SJSA1 (cell line): ENCODE measurements around the gene PTPRD. TPM values are rescaled to one million over a fixed set of nuclear protein-coding genes. Genes with fewer than 3 reads are reported as not detected.

Experiments
- DNase-seq, 2 experiments: peaks; one replicate each; pipeline ENCODE4 v3.0.0-alpha.2; 2015 to 2020; ENCODE audit warnings: low spot score in 2 of 2, low read depth in 1 of 2
- H3K27ac ChIP-seq: fragments of 250-450 bp; sonication (Bioruptor Pico); 2 replicates; pipeline ENCODE4 v1.5.1; 2020; ENCODE audit warnings: mild to moderate bottlenecking, moderate library complexity
- H3K27me3 ChIP-seq: fragments of 250-450 bp; sonication (Bioruptor Pico); replicated peaks from 2 replicates; pipeline ENCODE4 v1.5.1; 2020; ENCODE audit warnings: mild to moderate bottlenecking, moderate library complexity
- H3K36me3 ChIP-seq: fragments of 250-450 bp; sonication (Bioruptor Pico); 2 replicates; pipeline ENCODE4 v1.5.1; 2020; ENCODE audit warnings: mild to moderate bottlenecking
- H3K4me1 ChIP-seq: fragments of 250-450 bp; sonication (Bioruptor Pico); replicated peaks from 2 replicates; pipeline ENCODE4 v1.6.1; 2021; ENCODE audit warnings: mild to moderate bottlenecking
- H3K4me3 ChIP-seq: fragments of 250-450 bp; sonication (Bioruptor Pico); 2 replicates; pipeline ENCODE4 v1.5.1; 2020; ENCODE audit warnings: mild to moderate bottlenecking
- H3K9me3 ChIP-seq: fragments of 250-450 bp; sonication (Bioruptor Pico); replicated peaks from 2 replicates; pipeline ENCODE4 v1.5.1; 2020; ENCODE audit warnings: mild to moderate bottlenecking
- total RNA-seq: library from RNA; depleted of rRNA; stranded (reverse); fragments of >200 nt; shearing (Covaris generic); gene quantifications from 2 replicates; pipeline ENCODE4 v1.2.3, GENCODE V29; 2014

Gene PTPRD
- total RNA-seq, 1 experiment from 2014 or later: not detected

DNA sequence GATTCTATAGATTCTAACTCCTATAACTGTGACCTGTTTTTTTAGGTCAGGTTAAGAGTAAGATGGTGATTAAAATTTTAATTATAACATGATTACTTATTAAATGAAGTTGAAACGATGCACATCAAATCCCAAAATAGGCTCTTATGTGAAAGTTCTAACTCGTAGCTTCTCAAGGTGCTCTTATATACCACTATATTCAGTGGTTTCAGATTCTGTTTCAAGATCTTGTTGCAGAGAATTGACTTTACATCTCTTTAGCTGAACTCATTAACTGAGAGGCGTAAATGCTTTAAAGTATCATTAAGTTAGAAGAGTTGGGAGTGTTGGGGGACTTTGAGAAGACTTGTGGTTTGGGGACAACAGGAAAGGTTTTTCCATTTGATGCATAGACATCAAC lies 1399.8 kb downstream of the PTPRD start:
- H3K4me3 ChIP-seq: no peak overlapping the region
- H3K9me3 ChIP-seq: no peaks in the 10 kb centered on the region
- H3K27ac ChIP-seq: no peak overlapping the region
- H3K36me3 ChIP-seq: no peaks in the 10 kb centered on the region
- DNase-seq: no peak
- no peaks in the 10 kb centered on the region for H3K4me1 ChIP-seq
- no peaks in the 10 kb centered on the region for H3K27me3 ChIP-seq

DNA sequence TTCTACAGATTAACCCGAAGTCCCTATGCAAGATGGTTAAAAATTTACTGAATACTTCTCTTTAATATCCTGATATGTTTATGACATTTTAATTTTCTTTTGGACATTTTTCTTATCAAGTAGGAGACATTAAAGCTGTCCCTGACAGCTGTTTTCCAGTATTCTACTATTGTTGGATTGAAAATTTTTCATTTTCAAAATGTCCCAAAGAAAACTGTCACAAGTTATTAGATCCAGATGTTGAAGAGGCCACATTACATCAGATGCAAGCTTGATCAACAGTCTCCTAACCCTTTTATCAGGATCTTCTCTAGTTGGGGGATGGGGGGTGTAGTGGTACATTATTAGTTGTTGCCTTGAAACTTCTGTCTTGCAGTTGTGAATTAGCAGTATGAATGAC lies 1410.5 kb downstream of the PTPRD start:
- H3K27me3 ChIP-seq: no peaks in the 10 kb centered on the region
- no peak overlapping the region for H3K27ac ChIP-seq
- H3K4me1 ChIP-seq: no peaks in the 10 kb centered on the region
- DNase-seq: no peak
- H3K4me3 ChIP-seq: no peak overlapping the region
- H3K36me3 ChIP-seq: no peaks in the 10 kb centered on the region
- no peaks in the 10 kb centered on the region for H3K9me3 ChIP-seq

DNA sequence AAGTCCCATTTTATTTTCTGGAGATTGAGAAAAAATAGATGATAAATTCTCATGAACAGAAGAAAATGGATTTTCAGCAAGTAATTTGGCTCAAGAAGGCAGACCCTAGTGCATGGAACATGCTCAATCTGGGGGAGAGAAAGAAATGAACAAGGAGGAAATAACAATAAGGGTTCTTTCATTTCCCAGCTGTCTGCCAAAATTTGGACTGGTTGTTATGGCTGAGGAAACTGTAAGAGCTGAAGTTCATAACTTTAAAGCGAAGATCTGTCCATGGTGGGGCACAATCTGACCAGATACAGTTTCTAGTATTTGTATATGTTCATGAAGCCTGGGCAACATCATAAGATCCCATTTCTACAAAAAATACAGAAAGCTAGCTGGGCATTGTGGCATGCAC lies 1426.7 kb downstream of the PTPRD start:
- H3K27ac ChIP-seq: no peak overlapping the region
- H3K9me3 ChIP-seq: no peaks in the 10 kb centered on the region
- DNase-seq: no peak
- H3K27me3 ChIP-seq: no peaks in the 10 kb centered on the region
- no peaks in the 10 kb centered on the region for H3K36me3 ChIP-seq
- no peaks in the 10 kb centered on the region for H3K4me1 ChIP-seq
- H3K4me3 ChIP-seq: no peak overlapping the region

DNA sequence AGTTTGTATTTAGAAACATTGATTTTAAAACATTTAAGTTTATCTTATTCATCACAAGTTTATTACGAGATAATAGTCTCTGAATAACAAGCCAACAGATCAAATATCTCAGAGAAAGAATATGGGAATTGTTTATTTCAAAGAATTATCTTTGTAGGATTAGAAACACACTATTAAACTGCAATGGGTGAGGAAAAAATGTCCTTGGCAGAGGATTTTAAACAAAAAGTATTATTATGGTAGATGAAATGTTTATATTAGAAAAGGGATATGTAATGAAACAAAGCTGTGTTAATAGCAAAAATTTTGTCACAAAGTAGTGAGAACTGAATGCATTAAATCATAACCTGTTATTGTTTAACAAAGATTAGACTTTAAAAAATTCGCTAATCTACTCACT lies 1430.4 kb downstream of the PTPRD start:
- no peak overlapping the region for H3K4me3 ChIP-seq

DNA sequence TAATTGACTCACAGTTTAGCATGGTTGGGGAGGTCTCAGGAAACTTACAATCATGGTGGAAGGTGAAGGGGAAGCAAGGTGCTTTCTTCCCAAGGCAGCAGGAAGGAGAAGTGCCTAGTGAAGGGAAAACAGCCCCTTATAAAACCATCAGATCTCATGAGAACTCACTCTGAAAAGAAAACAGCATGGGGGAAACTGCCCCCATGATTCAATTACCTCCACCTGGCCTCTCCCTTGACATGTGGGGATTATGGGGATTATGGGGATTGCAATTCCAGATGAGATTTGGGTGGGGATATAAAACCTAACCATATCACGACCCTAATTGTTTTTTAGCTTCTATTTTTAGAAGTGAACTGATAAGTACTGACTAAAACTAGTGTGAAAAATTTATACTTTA lies 1435.7 kb downstream of the PTPRD start:
- Histone ChIP-seq H3K9me3 (no peaks in the 10 kb centered on the region), H3K27ac (no peak overlapping the region), H3K4me1 (no peaks in the 10 kb centered on the region), H3K36me3 (no peaks in the 10 kb centered on the region), H3K27me3 (no peaks in the 10 kb centered on the region), H3K4me3 (no peak overlapping the region)
- no peak for DNase-seq

More for the DNA sequence above, 1430.4 kb downstream of the PTPRD start:
- no peaks in the 10 kb centered on the region for H3K36me3 ChIP-seq
- H3K27me3 ChIP-seq: no peaks in the 10 kb centered on the region
- H3K9me3 ChIP-seq: no peaks in the 10 kb centered on the region
- H3K27ac ChIP-seq: no peak overlapping the region
- DNase-seq: no peak
- H3K4me1 ChIP-seq: no peaks in the 10 kb centered on the region

DNA sequence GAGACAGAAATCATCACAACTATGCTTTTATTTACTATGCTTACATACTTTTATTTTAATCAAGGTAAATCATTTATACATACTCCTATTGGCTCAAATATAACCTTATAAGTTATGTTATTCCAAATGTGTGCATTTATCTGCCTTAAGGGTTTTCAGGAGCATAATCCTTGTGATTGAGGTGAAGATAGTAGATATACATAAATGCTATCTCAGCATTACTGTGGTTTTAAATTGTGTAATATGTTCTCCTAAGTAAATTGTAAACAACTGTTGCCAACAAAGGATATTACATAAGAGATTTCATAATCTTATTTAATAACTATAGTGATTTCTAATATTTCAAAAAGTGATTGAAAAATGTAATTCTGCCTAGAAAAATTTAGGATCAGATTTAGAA lies 1438.4 kb downstream of the PTPRD start:
- Histone ChIP-seq H3K9me3 (no peaks in the 10 kb centered on the region), H3K4me3 (no peak overlapping the region), H3K27ac (no peak overlapping the region), H3K27me3 (no peaks in the 10 kb centered on the region), H3K4me1 (no peaks in the 10 kb centered on the region), H3K36me3 (no peaks in the 10 kb centered on the region)
- no peak for DNase-seq

DNA sequence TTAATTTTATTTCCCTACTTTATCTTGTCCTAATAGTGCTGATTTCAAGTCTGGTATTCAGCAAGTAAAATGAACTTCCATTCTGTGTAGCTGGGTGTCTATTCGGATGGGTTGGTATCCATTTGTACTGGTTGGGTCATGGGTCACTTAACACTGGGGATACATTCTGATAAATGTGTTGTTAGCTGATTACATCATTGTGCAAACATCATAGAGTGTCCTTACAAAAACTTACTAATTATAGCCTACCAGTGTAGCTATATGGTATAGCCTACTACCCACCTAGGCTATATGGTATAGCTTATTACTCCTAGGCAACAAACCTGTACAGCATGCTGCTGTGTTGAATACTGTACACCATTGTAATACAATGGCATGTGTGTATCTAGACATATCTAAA lies 1439.5 kb downstream of the PTPRD start:
- Histone ChIP-seq H3K9me3 (no peaks in the 10 kb centered on the region), H3K4me1 (no peaks in the 10 kb centered on the region), H3K27me3 (no peaks in the 10 kb centered on the region), H3K36me3 (no peaks in the 10 kb centered on the region), H3K27ac (no peak overlapping the region), H3K4me3 (no peak overlapping the region)
- DNase-seq: no peak

DNA sequence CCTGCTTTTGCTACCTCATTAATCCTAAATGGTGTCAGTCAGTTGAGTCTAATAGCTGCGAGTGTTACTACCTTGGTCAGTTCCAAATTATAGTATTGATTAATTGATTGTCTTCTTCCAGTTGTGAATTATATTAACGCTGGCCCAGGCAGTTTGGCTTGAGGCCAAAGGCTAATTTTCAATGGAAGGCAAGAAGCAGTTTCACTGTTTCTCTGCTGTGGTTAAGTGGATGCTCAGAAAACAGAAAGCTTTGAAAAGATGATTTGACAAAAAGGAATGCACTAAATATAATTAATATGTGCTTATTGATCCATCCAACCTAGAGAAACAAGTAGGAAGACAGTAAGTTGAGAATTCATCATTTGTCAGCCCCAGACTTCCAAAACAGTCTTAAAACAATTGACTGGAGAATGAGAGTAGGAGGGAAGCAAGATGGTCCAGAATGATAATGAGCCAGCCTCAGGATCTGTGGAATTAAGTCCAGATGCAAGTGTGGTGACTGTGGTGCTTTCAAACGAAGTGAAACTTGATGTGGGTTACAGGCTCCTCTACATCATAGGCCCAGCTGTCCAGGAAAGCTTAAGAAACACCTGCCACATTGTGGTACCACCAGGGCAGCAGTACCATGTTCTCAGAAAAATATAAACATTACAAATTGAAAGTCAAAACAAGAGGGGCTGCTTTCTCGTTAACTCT lies 1442.2 kb downstream of the PTPRD start:
- DNase-seq: no peak
- Histone ChIP-seq H3K9me3 (no peaks in the 10 kb centered on the region), H3K4me3 (no peak overlapping the region), H3K27me3 (no peaks in the 10 kb centered on the region), H3K27ac (no peak overlapping the region), H3K36me3 (no peaks in the 10 kb centered on the region), H3K4me1 (no peaks in the 10 kb centered on the region)

DNA sequence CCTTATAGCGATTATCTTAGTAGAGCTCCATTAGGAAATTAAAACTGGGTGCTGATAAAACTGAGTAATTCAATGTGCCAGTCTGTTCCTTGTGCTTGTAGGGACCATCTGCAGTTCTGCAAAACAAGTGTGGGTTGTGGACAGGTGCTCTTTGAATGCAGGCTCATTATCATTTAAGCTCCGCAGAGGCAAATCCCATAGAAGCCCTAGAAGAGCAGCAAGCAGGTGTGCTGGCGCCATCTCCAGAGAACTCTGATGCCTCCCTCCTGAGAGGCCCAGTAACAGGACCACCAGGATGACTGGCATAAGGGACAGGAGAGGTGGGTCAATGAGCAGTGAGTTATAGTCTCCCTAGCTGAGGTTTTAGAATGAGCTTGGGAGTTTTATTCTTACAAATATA lies 1470.8 kb downstream of the PTPRD start:
- H3K9me3 ChIP-seq: no peaks in the 10 kb centered on the region
- H3K36me3 ChIP-seq: no peaks in the 10 kb centered on the region
- H3K4me1 ChIP-seq: no peaks in the 10 kb centered on the region
- DNase-seq: no peak
- H3K27me3 ChIP-seq: no peaks in the 10 kb centered on the region
- no peak overlapping the region for H3K4me3 ChIP-seq
- no peak overlapping the region for H3K27ac ChIP-seq

DNA sequence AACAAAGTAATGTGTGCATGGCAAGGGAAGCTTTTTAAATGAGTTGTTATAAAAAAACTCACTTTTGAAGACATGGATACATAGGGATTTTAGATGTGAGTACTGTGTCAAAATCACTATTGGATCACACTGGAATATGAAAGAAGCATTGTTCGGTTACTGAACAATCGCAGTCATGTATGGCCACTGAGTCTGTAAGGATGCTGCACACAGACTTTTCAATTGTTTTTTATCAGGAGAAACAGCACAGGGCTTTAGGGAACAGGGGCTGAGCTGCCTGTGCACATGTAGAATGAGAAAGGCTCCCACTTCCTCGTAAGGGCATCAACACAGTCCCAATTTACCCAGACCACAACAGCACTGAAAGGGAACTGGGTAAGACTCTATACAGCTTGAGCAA lies 1479.3 kb downstream of the PTPRD start:
- Histone ChIP-seq H3K4me3 (no peak overlapping the region), H3K27me3 (no peaks in the 10 kb centered on the region), H3K4me1 (no peaks in the 10 kb centered on the region), H3K36me3 (no peaks in the 10 kb centered on the region), H3K9me3 (no peaks in the 10 kb centered on the region), H3K27ac (no peak overlapping the region)
- DNase-seq: no peak

DNA sequence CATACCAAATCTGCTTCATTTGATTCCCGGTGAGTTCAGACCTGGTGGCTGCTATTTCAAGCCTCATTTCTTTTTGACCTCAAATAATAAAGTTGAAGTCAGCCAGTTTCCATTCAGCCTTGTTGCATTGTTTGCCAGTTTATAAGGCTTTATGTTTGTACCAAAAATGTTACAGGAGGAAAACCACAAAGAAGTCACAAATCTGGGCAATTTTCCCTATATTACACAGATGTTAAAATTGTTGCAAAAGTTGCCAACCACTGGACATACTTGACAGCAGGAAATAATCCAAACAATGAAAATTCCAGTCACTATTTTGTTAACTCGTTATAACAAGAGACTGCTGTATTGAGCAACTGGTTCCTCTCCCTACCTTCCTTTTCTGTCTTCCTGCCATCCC lies 1488.2 kb downstream of the PTPRD start:
- no peaks in the 10 kb centered on the region for H3K36me3 ChIP-seq
- H3K4me1 ChIP-seq: no peaks in the 10 kb centered on the region
- no peak overlapping the region for H3K27ac ChIP-seq
- H3K9me3 ChIP-seq: no peaks in the 10 kb centered on the region
- H3K27me3 ChIP-seq: no peaks in the 10 kb centered on the region
- no peak overlapping the region for H3K4me3 ChIP-seq
- no peak for DNase-seq

DNA sequence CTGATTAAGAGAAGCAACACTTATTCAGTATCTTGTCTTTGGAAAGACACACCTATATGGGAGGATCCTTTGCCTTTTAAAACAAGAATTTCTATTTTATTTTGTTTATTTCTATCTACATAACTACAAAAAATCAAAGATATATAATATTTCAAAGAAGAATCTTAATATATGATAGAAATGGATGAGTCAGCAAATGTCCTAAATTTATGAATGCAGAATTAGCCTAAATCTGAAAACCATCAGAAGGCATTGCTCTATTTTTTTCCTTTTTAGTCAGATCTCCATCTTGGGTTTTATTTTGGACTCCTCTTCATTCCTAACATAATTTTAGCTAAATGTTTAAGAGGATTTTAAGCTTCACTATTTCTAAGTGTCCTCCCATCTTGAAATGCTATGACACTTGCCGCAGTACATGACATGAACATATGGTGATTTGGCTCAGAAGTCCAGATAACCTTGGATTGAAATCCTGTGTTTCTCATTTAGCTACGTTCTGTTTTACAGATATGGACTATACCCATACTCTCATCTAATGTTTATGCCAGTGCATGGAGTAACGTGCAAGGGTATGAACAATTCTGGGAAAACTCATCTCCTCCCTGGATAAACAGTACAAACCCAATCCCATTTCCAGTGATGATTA lies 1490.4 kb downstream of the PTPRD start:
- H3K27me3 ChIP-seq: no peaks in the 10 kb centered on the region
- no peak overlapping the region for H3K4me3 ChIP-seq
- H3K27ac ChIP-seq: no peak overlapping the region
- no peaks in the 10 kb centered on the region for H3K4me1 ChIP-seq
- DNase-seq: no peak
- no peaks in the 10 kb centered on the region for H3K9me3 ChIP-seq
- no peaks in the 10 kb centered on the region for H3K36me3 ChIP-seq

DNA sequence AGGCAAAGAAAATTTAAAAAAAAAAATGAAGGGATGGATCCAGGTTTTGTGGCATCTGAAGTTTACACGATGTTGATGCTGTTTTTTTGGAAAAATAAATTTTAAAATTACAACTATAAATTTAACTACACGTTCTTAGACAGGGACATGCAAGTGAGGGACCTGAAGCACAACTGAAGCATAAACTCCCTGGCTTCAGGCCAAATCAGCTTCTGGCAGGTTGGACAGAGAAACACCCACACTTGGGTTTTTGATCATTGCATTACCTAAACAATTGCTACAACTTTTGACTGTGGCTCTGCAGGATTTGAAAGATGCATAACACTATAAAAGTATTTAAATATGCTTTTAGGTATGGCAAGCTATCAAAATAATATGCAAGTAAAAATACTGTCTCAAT lies 1494.9 kb downstream of the PTPRD start:
- DNase-seq: no peak
- no peaks in the 10 kb centered on the region for H3K4me1 ChIP-seq
- H3K36me3 ChIP-seq: no peaks in the 10 kb centered on the region
- H3K9me3 ChIP-seq: no peaks in the 10 kb centered on the region
- H3K27ac ChIP-seq: no peak overlapping the region
- H3K4me3 ChIP-seq: no peak overlapping the region
- no peaks in the 10 kb centered on the region for H3K27me3 ChIP-seq

DNA sequence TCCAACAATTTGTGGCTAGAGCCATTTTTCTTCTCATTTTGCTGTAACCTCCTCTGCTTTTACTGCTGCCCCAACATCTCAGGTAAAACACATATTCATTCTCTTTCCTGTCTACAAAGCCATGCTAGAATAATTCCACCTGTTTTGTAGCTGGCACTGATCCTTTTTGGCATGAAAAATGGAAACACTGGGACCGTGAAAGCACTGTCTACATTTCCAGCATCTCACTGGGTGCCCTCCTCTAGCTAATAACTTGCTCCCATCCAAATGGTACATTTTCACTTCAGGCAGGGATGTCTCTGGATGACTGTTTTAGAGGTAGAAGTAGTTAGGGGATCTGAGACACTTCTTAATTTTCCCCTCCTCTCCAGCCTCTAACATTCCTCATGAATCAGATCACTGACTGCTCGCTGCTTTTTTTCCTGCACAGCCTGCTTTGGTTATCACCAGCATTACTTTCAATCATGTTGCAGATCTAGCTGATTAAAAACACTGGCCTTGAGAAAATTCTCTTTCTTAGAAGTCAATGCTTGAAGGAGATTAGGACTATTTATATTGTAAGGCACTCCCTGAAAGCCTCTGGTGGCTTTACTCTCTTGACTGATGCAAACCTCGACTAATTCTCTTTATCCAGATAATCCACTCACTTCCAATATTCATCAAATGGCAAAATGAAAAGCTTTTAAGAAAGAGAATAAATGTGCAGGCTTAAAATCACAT lies 1500.6 kb downstream of the PTPRD start:
- Histone ChIP-seq H3K27me3 (no peaks in the 10 kb centered on the region), H3K27ac (no peak overlapping the region)

More for the DNA sequence above, 1500.6 kb downstream of the PTPRD start:
- no peaks in the 10 kb centered on the region for H3K4me1 ChIP-seq
- no peaks in the 10 kb centered on the region for H3K9me3 ChIP-seq
- H3K36me3 ChIP-seq: no peaks in the 10 kb centered on the region
- no peak for DNase-seq
- no peak overlapping the region for H3K4me3 ChIP-seq
